GM13977 (cell line): ENCODE data around the gene TNNT1.

ENCODE experiments used
- DNase-seq: peaks from one replicate; pipeline ENCODE4 v3.0.0; 2012; ENCODE audit warnings: low spot score
- CTCF ChIP-seq: IDR thresholded peaks from 2 replicates; pipeline ENCODE4 v1.5.1; 2012; ENCODE audit warnings: mild to moderate bottlenecking, control low read depth; ENCODE audit not compliant: insufficient read depth; ENCODE audit errors: extremely low read depth, missing control alignments
- in situ Hi-C: fragments of 300-500 bp; cut with MboI; formaldehyde crosslinking; loops from one replicate; pipeline ENCODE4 v1.12.0; 2022; ENCODE audit warnings: low sequenced_read_pairs, low pct_unique_long_range_greater_than_20kb, mixed read lengths, inconsistent platforms; ENCODE audit not compliant: unreplicated experiment

Gene TNNT1

GRCh38 chr19:55088543-55089341, 60.3 kb downstream of the TNNT1 start:
- TF ChIP-seq CTCF, result peak; percentile 77
- in situ Hi-C loops, result no loop called here
- peak; percentile 88 for DNase-seq

GRCh38 chr19:55088021-55088451, 61.0 kb downstream of the TNNT1 start:
- in situ Hi-C loops, result no loop called here
- no peak for DNase-seq
- no peak for TF ChIP-seq CTCF

- in situ Hi-C loops, result no loop called here
- DNase-seq, result no peak
Observed at GRCh38 chr19:55087542-55087901, 61.5 kb downstream of the TNNT1 start.

GRCh38 chr19:55086730-55087541, 62.1 kb downstream of the TNNT1 start:
- DNase-seq, result peak; percentile 88
- TF ChIP-seq CTCF, result no peak
- in situ Hi-C loops, result no loop called here

More at GRCh38 chr19:55087542-55087901, 61.5 kb downstream of the TNNT1 start:
- no peak for TF ChIP-seq CTCF

GRCh38 chr19:55085923-55086715, 62.9 kb downstream of the TNNT1 start:
- in situ Hi-C loops, result no loop called here
- peak; percentile 47 for DNase-seq
- TF ChIP-seq CTCF, result no peak

- no peak for TF ChIP-seq CTCF
- in situ Hi-C loops, result no loop called here
- no peak for DNase-seq
Observed at GRCh38 chr19:55084416-55084815, 64.6 kb downstream of the TNNT1 start.
